HepG2 (cell line): Measurements from ENCODE around the gene MIA2.
"Not testable (repeated sequence)": the region's sequence is repeated elsewhere in the genome, so short reads cannot be mapped to it uniquely, and the experiment has no call there.

Experiments
- SIN3B ChIP-seq: fragments of 150-350 bp; IDR thresholded peaks from 2 replicates; pipeline ENCODE4 v1.6.1; 2014; ENCODE audit warnings: low read length
- ZNF501 ChIP-seq: sonication (generic); formaldehyde crosslinking; IDR thresholded peaks from 2 replicates; pipeline ENCODE4 v1.5.1; 2020; ENCODE audit warnings: mild to moderate bottlenecking, moderate library complexity, missing genetic modification reagents

GRCh38 chr14:39234986-39235385 is 1.3 kb downstream of the MIA2 start:
- not testable (repeated sequence) for TF ChIP-seq SIN3B; ZNF501 (CRISPR knock-in tag)
